Suppressor macrophage (primary cell): ENCODE data around the gene GRSF1.
"Not testable (repeated sequence)": the region's sequence is repeated elsewhere in the genome, so short reads cannot be mapped to it uniquely, and the experiment has no call there.

Experiments used
- DNase-seq, 4 experiments: peaks; one replicate each; pipeline ENCODE4 v3.0.0-alpha.2; 2020 to 2022
- total RNA-seq, 17 experiments: gene quantifications; one replicate each; lab custom pipeline; 2026; ENCODE audit warnings: mixed read lengths in 6 of 17, inconsistent platforms in 3 of 17; lab: John Stamatoyannopoulos, UW

Gene GRSF1
- total RNA-seq: 74.8 to 146 (median 107) reads per million in 17 experiments

GRCh38 chr4:70839589-70840093 is at the start of gene GRSF1:
Gene GRSF1, minus strand, starts transcription at chr4:70839890. Its CDS starts 63 bp downstream, at chr4:70839827.
- peak; percentile 93 to 98 (median 96) for DNase-seq

- DNase-seq: no peak
Measured at GRCh38 chr4:70885174-70885573, 45.5 kb upstream of the GRSF1 start.

- no peak for DNase-seq
Measured at GRCh38 chr4:70880739-70881138, 41.0 kb upstream of the GRSF1 start.

- no peak for DNase-seq
Measured at GRCh38 chr4:70877556-70877955, 37.9 kb upstream of the GRSF1 start.

- peak in 1 of 4 experiments; percentile 26 for DNase-seq
Measured at GRCh38 chr4:70874268-70875156, 34.8 kb upstream of the GRSF1 start.

GRCh38 chr4:70873216-70873615 is 33.5 kb upstream of the GRSF1 start:
- no peak for DNase-seq

GRCh38 chr4:70868778-70869177 is 29.1 kb upstream of the GRSF1 start:
- DNase-seq: no peak

- DNase-seq: no peak
Measured at GRCh38 chr4:70863099-70863790, 23.6 kb upstream of the GRSF1 start.

- no peak for DNase-seq
Measured at GRCh38 chr4:70859066-70859465, 19.4 kb upstream of the GRSF1 start.

- DNase-seq: no peak
Measured at GRCh38 chr4:70858454-70858853, 18.8 kb upstream of the GRSF1 start.

- DNase-seq: no peak
Measured at GRCh38 chr4:70855464-70855863, 15.8 kb upstream of the GRSF1 start.

GRCh38 chr4:70849291-70849690 is 9.6 kb upstream of the GRSF1 start:
- DNase-seq: peak in 3 of 4 experiments; percentile 17 to 50 (median 48)

GRCh38 chr4:70844180-70844579 is 4.5 kb upstream of the GRSF1 start:
- DNase-seq: no peak

GRCh38 chr4:70842761-70843435 is 3.2 kb upstream of the GRSF1 start:
- DNase-seq: no peak

GRCh38 chr4:70841951-70842350 is 2.3 kb upstream of the GRSF1 start:
- DNase-seq: no peak

GRCh38 chr4:70841211-70841610 is 1.5 kb upstream of the GRSF1 start:
- DNase-seq: no peak

- not testable (repeated sequence) for DNase-seq
Measured at GRCh38 chr4:70840631-70841030, 941 bp upstream of the GRSF1 start.

- peak; percentile 14 to 49 (median 42) for DNase-seq
Measured at GRCh38 chr4:70840137-70840536, 447 bp upstream of the GRSF1 start.

- peak; percentile 82 to 91 (median 84) for DNase-seq
Measured at GRCh38 chr4:70838666-70839588, 763 bp downstream of the GRSF1 start.

- no peak for DNase-seq
Measured at GRCh38 chr4:70838204-70838603, 1.5 kb downstream of the GRSF1 start.

- no peak for DNase-seq
Measured at GRCh38 chr4:70836081-70836480, 3.6 kb downstream of the GRSF1 start.

GRCh38 chr4:70833675-70834074 is 6.0 kb downstream of the GRSF1 start:
- no peak for DNase-seq
